ENCODE results near the gene TRIL. TPM values are rescaled to one million over a fixed set of nuclear protein-coding genes. Genes with fewer than 3 reads are reported as not detected.

The TRIL gene, protein sequence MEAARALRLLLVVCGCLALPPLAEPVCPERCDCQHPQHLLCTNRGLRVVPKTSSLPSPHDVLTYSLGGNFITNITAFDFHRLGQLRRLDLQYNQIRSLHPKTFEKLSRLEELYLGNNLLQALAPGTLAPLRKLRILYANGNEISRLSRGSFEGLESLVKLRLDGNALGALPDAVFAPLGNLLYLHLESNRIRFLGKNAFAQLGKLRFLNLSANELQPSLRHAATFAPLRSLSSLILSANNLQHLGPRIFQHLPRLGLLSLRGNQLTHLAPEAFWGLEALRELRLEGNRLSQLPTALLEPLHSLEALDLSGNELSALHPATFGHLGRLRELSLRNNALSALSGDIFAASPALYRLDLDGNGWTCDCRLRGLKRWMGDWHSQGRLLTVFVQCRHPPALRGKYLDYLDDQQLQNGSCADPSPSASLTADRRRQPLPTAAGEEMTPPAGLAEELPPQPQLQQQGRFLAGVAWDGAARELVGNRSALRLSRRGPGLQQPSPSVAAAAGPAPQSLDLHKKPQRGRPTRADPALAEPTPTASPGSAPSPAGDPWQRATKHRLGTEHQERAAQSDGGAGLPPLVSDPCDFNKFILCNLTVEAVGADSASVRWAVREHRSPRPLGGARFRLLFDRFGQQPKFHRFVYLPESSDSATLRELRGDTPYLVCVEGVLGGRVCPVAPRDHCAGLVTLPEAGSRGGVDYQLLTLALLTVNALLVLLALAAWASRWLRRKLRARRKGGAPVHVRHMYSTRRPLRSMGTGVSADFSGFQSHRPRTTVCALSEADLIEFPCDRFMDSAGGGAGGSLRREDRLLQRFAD
- total RNA-seq: 0.65 and 2.4 TPM in 2 replicates

DNA sequence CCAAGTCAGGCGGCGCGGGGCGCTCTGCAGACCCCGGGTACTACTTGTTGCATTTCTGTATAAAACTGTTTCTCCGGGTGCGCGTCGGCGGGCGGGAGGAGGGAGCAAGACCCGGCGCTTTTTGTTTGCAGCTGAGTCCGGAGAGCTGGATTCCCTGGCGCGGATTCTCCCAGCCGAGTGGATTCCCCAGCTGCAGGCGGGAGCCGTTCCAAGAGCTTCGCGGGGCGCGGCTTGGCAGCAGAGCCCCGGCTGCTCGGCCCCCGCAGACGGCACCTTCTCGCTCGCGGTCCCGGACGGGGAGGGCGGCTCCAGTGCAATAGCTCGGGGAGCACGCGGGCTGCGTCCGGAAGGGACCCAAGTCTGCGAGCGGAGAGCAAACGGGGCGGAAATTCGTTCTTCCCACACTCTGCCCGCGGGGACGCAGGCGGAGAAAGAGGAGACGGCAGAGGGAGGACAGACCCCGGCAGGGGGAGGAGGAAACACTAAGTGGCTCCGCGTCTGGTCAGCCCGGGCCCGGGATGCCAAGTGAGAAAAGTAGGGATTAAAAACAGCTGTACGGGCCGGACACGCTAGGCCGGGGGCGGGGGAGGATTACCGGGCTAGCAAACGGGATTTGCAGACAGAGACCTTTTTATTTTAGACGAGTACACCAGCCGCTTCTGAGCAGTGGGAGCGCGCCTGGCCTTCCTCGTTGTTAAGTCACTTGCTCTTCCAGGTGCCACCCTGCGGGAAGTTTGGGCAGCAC lies at the start of gene TRIL:
Gene TRIL, minus strand, starts transcription at position 96 of the 745 bp plus-strand sequence. CDS start 284 bp downstream, outside the sequence.

Other genes starting within 250 kb of the TRIL start
- gene CPVL, start 188.2 kb upstream of the TRIL start, total RNA-seq: 0.23 and 0.30 TPM in 2 replicates
- 0.28 and 1.5 TPM in 2 replicates for gene CHN2, start 236.4 kb upstream of the TRIL start, total RNA-seq